ENCODE measurements around the gene CLASP1. TPM values are rescaled to one million over a fixed set of nuclear protein-coding genes. Genes with fewer than 3 reads are reported as not detected.

Gene CLASP1
- total and polyA plus RNA-seq, 5 donors from 2014 or later = 8.7 to 72.1 (median 12.2) TPM

GRCh38 chr2:121505005-121505404, 144.3 kb downstream of the CLASP1 start:
- no peaks in the 10 kb centered on the region for H3K27me3 ChIP-seq (ENCODE audit: control insufficient read depth, insufficient read depth, low read length)
- Mint-ChIP-seq H3K9me3 (peaks cover 0 to 4% (median 0%) of the 10 kb centered on the region in 7 donors), H3K27me3 (no peaks in the 10 kb centered on the region), H3K4me1 (peaks cover 20 to 30% (median 28%) of the 10 kb centered on the region in 4 donors), H3K36me3 (peaks cover 72% of the 10 kb centered on the region), H3K27ac (peak overlapping the region in 1 of 3 donors; percentile 48), H3K4me3 (no peak overlapping the region)
- no peaks in the 10 kb centered on the region for H3K4me1 ChIP-seq (ENCODE audit: control insufficient read depth, insufficient read depth, low read length, poor library complexity, severe bottlenecking)
- peaks cover 45% of the 10 kb centered on the region for H3K36me3 ChIP-seq (ENCODE audit: control insufficient read depth, insufficient read depth, low read length)
- peaks cover 0 to 8% of the 10 kb centered on the region in 2 experiments for H3K9me3 ChIP-seq (ENCODE audit: control insufficient read depth in 2 of 2, low read length in 2 of 2)
- no peak overlapping the region for H3K27ac ChIP-seq (ENCODE audit: insufficient read depth, low read length, poor library complexity, severe bottlenecking)
- no peak overlapping the region for H3K4me3 ChIP-seq (ENCODE audit: low read depth, low read length)
- DNase-seq (no peak), ATAC-seq (ENCODE audit: low read depth in 2 of 2) (no peak)

GRCh38 chr2:121504316-121504715, 144.9 kb downstream of the CLASP1 start:
- H3K27ac ChIP-seq (ENCODE audit: insufficient read depth, low read length, poor library complexity, severe bottlenecking) = no peak overlapping the region
- H3K9me3 ChIP-seq (ENCODE audit: control insufficient read depth in 2 of 2, low read length in 2 of 2) = peaks cover 0 to 8% of the 10 kb centered on the region in 2 experiments
- Mint-ChIP-seq H3K4me1 (peaks cover 18 to 27% (median 27%) of the 10 kb centered on the region in 4 donors), H3K36me3 (peaks cover 74% of the 10 kb centered on the region), H3K27me3 (no peaks in the 10 kb centered on the region), H3K9me3 (peaks cover 0 to 4% (median 0%) of the 10 kb centered on the region in 7 donors), H3K27ac (no peak overlapping the region), H3K4me3 (no peak overlapping the region)
- no peak overlapping the region for H3K4me3 ChIP-seq (ENCODE audit: low read depth, low read length)
- no peak for DNase-seq
- H3K36me3 ChIP-seq (ENCODE audit: control insufficient read depth, insufficient read depth, low read length) = peaks cover 46% of the 10 kb centered on the region
- H3K27me3 ChIP-seq (ENCODE audit: control insufficient read depth, insufficient read depth, low read length) = no peaks in the 10 kb centered on the region
- H3K4me1 ChIP-seq (ENCODE audit: control insufficient read depth, insufficient read depth, low read length, poor library complexity, severe bottlenecking) = no peaks in the 10 kb centered on the region
- no peak for ATAC-seq (ENCODE audit: low read depth in 2 of 2)

GRCh38 chr2:121502781-121503180, 146.5 kb downstream of the CLASP1 start:
- Histone ChIP-seq H3K9me3 (ENCODE audit: control insufficient read depth in 2 of 2, low read length in 2 of 2) (no peaks in the 10 kb centered on the region), H3K4me3 (ENCODE audit: low read depth, low read length) (no peak overlapping the region), H3K27me3 (ENCODE audit: control insufficient read depth, insufficient read depth, low read length) (no peaks in the 10 kb centered on the region), H3K27ac (ENCODE audit: insufficient read depth, low read length, poor library complexity, severe bottlenecking) (no peak overlapping the region), H3K36me3 (ENCODE audit: control insufficient read depth, insufficient read depth, low read length) (peaks cover 37% of the 10 kb centered on the region), H3K4me1 (ENCODE audit: control insufficient read depth, insufficient read depth, low read length, poor library complexity, severe bottlenecking) (no peaks in the 10 kb centered on the region)
- ATAC-seq (ENCODE audit: low read depth in 2 of 2) (no peak), DNase-seq (no peak)
- no peak overlapping the region for H3K4me3 Mint-ChIP-seq
- H3K36me3 Mint-ChIP-seq = peaks cover 68% of the 10 kb centered on the region
- peaks cover 0 to 3% (median 0%) of the 10 kb centered on the region in 7 donors for H3K9me3 Mint-ChIP-seq
- no peak overlapping the region for H3K27ac Mint-ChIP-seq
- H3K4me1 Mint-ChIP-seq = peaks cover 18 to 27% (median 25%) of the 10 kb centered on the region in 4 donors
- H3K27me3 Mint-ChIP-seq = no peaks in the 10 kb centered on the region

GRCh38 chr2:121502246-121502645, 147.0 kb downstream of the CLASP1 start:
- Mint-ChIP-seq H3K9me3 (peaks cover 0 to 3% (median 0%) of the 10 kb centered on the region in 7 donors), H3K27me3 (no peaks in the 10 kb centered on the region), H3K4me3 (no peak overlapping the region), H3K4me1 (peaks cover 18 to 25% (median 21%) of the 10 kb centered on the region in 4 donors), H3K36me3 (peaks cover 64% of the 10 kb centered on the region), H3K27ac (peak overlapping the region in 1 of 3 donors; percentile 82)
- Histone ChIP-seq H3K27me3 (ENCODE audit: control insufficient read depth, insufficient read depth, low read length) (no peaks in the 10 kb centered on the region), H3K4me1 (ENCODE audit: control insufficient read depth, insufficient read depth, low read length, poor library complexity, severe bottlenecking) (no peaks in the 10 kb centered on the region), H3K27ac (ENCODE audit: insufficient read depth, low read length, poor library complexity, severe bottlenecking) (no peak overlapping the region), H3K9me3 (ENCODE audit: control insufficient read depth in 2 of 2, low read length in 2 of 2) (no peaks in the 10 kb centered on the region), H3K4me3 (ENCODE audit: low read depth, low read length) (no peak overlapping the region), H3K36me3 (ENCODE audit: control insufficient read depth, insufficient read depth, low read length) (peaks cover 37% of the 10 kb centered on the region)
- ATAC-seq (ENCODE audit: low read depth in 2 of 2) (no peak), DNase-seq (no peak)

- Mint-ChIP-seq H3K4me3 (no peak overlapping the region), H3K27ac (peak overlapping the region in 1 of 3 donors; percentile 82), H3K27me3 (no peaks in the 10 kb centered on the region), H3K4me1 (peaks cover 13 to 24% (median 22%) of the 10 kb centered on the region in 4 donors), H3K36me3 (peaks cover 64% of the 10 kb centered on the region), H3K9me3 (peaks cover 0 to 3% (median 0%) of the 10 kb centered on the region in 7 donors)
- DNase-seq (no peak), ATAC-seq (ENCODE audit: low read depth in 2 of 2) (no peak)
- H3K4me3 ChIP-seq (ENCODE audit: low read depth, low read length) = no peak overlapping the region
- H3K27me3 ChIP-seq (ENCODE audit: control insufficient read depth, insufficient read depth, low read length) = no peaks in the 10 kb centered on the region
- H3K27ac ChIP-seq (ENCODE audit: insufficient read depth, low read length, poor library complexity, severe bottlenecking) = no peak overlapping the region
- no peaks in the 10 kb centered on the region for H3K9me3 ChIP-seq (ENCODE audit: control insufficient read depth in 2 of 2, low read length in 2 of 2)
- no peaks in the 10 kb centered on the region for H3K4me1 ChIP-seq (ENCODE audit: control insufficient read depth, insufficient read depth, low read length, poor library complexity, severe bottlenecking)
- peaks cover 36% of the 10 kb centered on the region for H3K36me3 ChIP-seq (ENCODE audit: control insufficient read depth, insufficient read depth, low read length)
These were observed 147.7 kb downstream of the CLASP1 start for GRCh38 chr2:121501554-121501953.

GRCh38 chr2:121501031-121501430, 148.2 kb downstream of the CLASP1 start:
- H3K4me3 Mint-ChIP-seq = no peak overlapping the region
- ATAC-seq (ENCODE audit: low read depth in 2 of 2) = no peak
- peaks cover 59% of the 10 kb centered on the region for H3K36me3 Mint-ChIP-seq

GRCh38 chr2:121498731-121499130, 150.5 kb downstream of the CLASP1 start:
- Histone ChIP-seq H3K27me3 (ENCODE audit: control insufficient read depth, insufficient read depth, low read length) (no peaks in the 10 kb centered on the region), H3K4me3 (ENCODE audit: low read depth, low read length) (no peak overlapping the region), H3K9me3 (ENCODE audit: control insufficient read depth in 2 of 2, low read length in 2 of 2) (no peaks in the 10 kb centered on the region), H3K27ac (ENCODE audit: insufficient read depth, low read length, poor library complexity, severe bottlenecking) (no peak overlapping the region), H3K4me1 (ENCODE audit: control insufficient read depth, insufficient read depth, low read length, poor library complexity, severe bottlenecking) (no peaks in the 10 kb centered on the region), H3K36me3 (ENCODE audit: control insufficient read depth, insufficient read depth, low read length) (peaks cover 43% of the 10 kb centered on the region)
- peaks cover 0 to 3% (median 0%) of the 10 kb centered on the region in 7 donors for H3K9me3 Mint-ChIP-seq
- no peak overlapping the region for H3K27ac Mint-ChIP-seq
- peaks cover 9 to 29% (median 18%) of the 10 kb centered on the region in 4 donors for H3K4me1 Mint-ChIP-seq
- ATAC-seq (ENCODE audit: low read depth in 2 of 2) = no peak
- H3K27me3 Mint-ChIP-seq = no peaks in the 10 kb centered on the region
- DNase-seq = no peak
- H3K4me3 Mint-ChIP-seq = no peak overlapping the region
- H3K36me3 Mint-ChIP-seq = peaks cover 53% of the 10 kb centered on the region

More at GRCh38 chr2:121501031-121501430, 148.2 kb downstream of the CLASP1 start:
- no peaks in the 10 kb centered on the region for H3K4me1 ChIP-seq (ENCODE audit: control insufficient read depth, insufficient read depth, low read length, poor library complexity, severe bottlenecking)
- no peak overlapping the region for H3K4me3 ChIP-seq (ENCODE audit: low read depth, low read length)
- H3K4me1 Mint-ChIP-seq = peaks cover 13 to 27% (median 18%) of the 10 kb centered on the region in 4 donors
- no peaks in the 10 kb centered on the region for H3K27me3 ChIP-seq (ENCODE audit: control insufficient read depth, insufficient read depth, low read length)
- peaks cover 0 to 3% (median 0%) of the 10 kb centered on the region in 7 donors for H3K9me3 Mint-ChIP-seq
- no peaks in the 10 kb centered on the region for H3K9me3 ChIP-seq (ENCODE audit: control insufficient read depth in 2 of 2, low read length in 2 of 2)
- no peak for DNase-seq
- peaks cover 37% of the 10 kb centered on the region for H3K36me3 ChIP-seq (ENCODE audit: control insufficient read depth, insufficient read depth, low read length)
- H3K27me3 Mint-ChIP-seq = no peaks in the 10 kb centered on the region
- peak overlapping the region in 1 of 3 donors; percentile 15 for H3K27ac Mint-ChIP-seq
- no peak overlapping the region for H3K27ac ChIP-seq (ENCODE audit: insufficient read depth, low read length, poor library complexity, severe bottlenecking)

- no peak overlapping the region for H3K27ac Mint-ChIP-seq
- H3K36me3 Mint-ChIP-seq = peaks cover 21% of the 10 kb centered on the region
- H3K27ac ChIP-seq (ENCODE audit: insufficient read depth, low read length, poor library complexity, severe bottlenecking) = no peak overlapping the region
- no peak for DNase-seq
- peak overlapping the region in 1 of 4 donors; percentile 6 for H3K4me3 Mint-ChIP-seq
- H3K9me3 ChIP-seq (ENCODE audit: control insufficient read depth in 2 of 2, low read length in 2 of 2) = no peaks in the 10 kb centered on the region
- ATAC-seq (ENCODE audit: low read depth in 2 of 2) = no peak
- H3K9me3 Mint-ChIP-seq = peaks cover 0 to 1% (median 0%) of the 10 kb centered on the region in 7 donors
- H3K36me3 ChIP-seq (ENCODE audit: control insufficient read depth, insufficient read depth, low read length) = peaks cover 15% of the 10 kb centered on the region
- H3K27me3 ChIP-seq (ENCODE audit: control insufficient read depth, insufficient read depth, low read length) = no peaks in the 10 kb centered on the region
- no peaks in the 10 kb centered on the region for H3K27me3 Mint-ChIP-seq
- H3K4me3 ChIP-seq (ENCODE audit: low read depth, low read length) = no peak overlapping the region
- peaks cover 21% of the 10 kb centered on the region for H3K4me1 ChIP-seq (ENCODE audit: control insufficient read depth, insufficient read depth, low read length, poor library complexity, severe bottlenecking)
- H3K4me1 Mint-ChIP-seq = peaks cover 31 to 55% (median 45%) of the 10 kb centered on the region in 4 donors
These were observed 156.9 kb downstream of the CLASP1 start for GRCh38 chr2:121492409-121492808.

Data from CD4-positive, CD25-positive, alpha-beta regulatory T cell (primary cell).